HEK293 (cell line): ENCODE results near the gene MRM1.

ENCODE experiments used
- CTCF ChIA-PET: fragments of 350-600 bp; formaldehyde crosslinking; extraction: SDS; loops from one replicate; lab custom pipeline; 2021; ENCODE audit warnings: antibody characterized with exemption; lab: Yijun Ruan, JAX
- POLR2A ChIA-PET: fragments of 300-600 bp; formaldehyde crosslinking; extraction: SDS; loops from one replicate; lab custom pipeline; 2020; ENCODE audit warnings: antibody characterized with exemption, inconsistent platforms; lab: Yijun Ruan, JAX
- H3K27ac ChIP-seq: fragments of 200-500 bp; sonication (Bioruptor generic); 2 replicates; pipeline ENCODE4 v1.5.1; 2014; ENCODE audit warnings: low read depth, low read length, control low read depth, inconsistent platforms; ENCODE audit errors: extremely low read depth
- H3K36me3 ChIP-seq, 2 experiments: fragments of 200-500 bp in 1 of 2; sonication (Bioruptor generic) in 1 of 2; 1 replicate in 1 of 2; 2 replicates in 1 of 2; pipeline ENCODE4 v1.5.1; 2014 to 2017; ENCODE audit warnings: inconsistent platforms in 2 of 2, low read length in 2 of 2; ENCODE audit not compliant: control insufficient read depth in 2 of 2, insufficient read depth in 1 of 2
- H3K4me1 ChIP-seq: fragments of 200-500 bp; sonication (Bioruptor generic); 2 replicates; pipeline ENCODE4 v1.5.1; 2014; ENCODE audit warnings: mild to moderate bottlenecking, low read length, inconsistent platforms; ENCODE audit not compliant: control insufficient read depth, insufficient read depth
- H3K4me3 ChIP-seq: 2 replicates; pipeline ENCODE4 v1.5.1; 2011; ENCODE audit warnings: low read depth, mild to moderate bottlenecking, control low read depth, low read length, moderate library complexity
- H3K9me3 ChIP-seq: fragments of 200-500 bp; sonication (Bioruptor generic); 2 replicates; pipeline ENCODE4 v1.5.1; 2014; ENCODE audit warnings: low read depth, low read length, inconsistent platforms; ENCODE audit not compliant: control insufficient read depth, insufficient read depth
- HIC1 ChIP-seq: fragments of 450-650 bp; formaldehyde crosslinking; IDR thresholded peaks from 2 replicates; pipeline ENCODE4 v1.5.1; 2016; ENCODE audit warnings: missing biosample characterization, missing genetic modification characterization
- IKZF3 ChIP-seq: fragments of 450-650 bp; IDR thresholded peaks from 2 replicates; pipeline ENCODE4 v1.5.0; 2018; ENCODE audit warnings: missing biosample characterization, mild to moderate bottlenecking, missing genetic modification characterization, moderate library complexity
- MEIS1 ChIP-seq: sonication (generic); formaldehyde crosslinking; IDR thresholded peaks from 2 replicates; pipeline ENCODE4 v1.8.1; 2022; ENCODE audit warnings: missing genetic modification reagents, mild to moderate bottlenecking, borderline replicate concordance
- SCRT1 ChIP-seq: fragments of 450-650 bp; formaldehyde crosslinking; IDR thresholded peaks from 2 replicates; pipeline ENCODE4 v1.5.1; 2016; ENCODE audit warnings: missing biosample characterization, missing genetic modification characterization, borderline replicate concordance
- ZBTB10 ChIP-seq: fragments of 450-650 bp; formaldehyde crosslinking; IDR thresholded peaks from 2 replicates; pipeline ENCODE4 v1.5.1; 2016; ENCODE audit warnings: missing biosample characterization, missing genetic modification characterization
- ZBTB11 ChIP-seq: fragments of 450-650 bp; formaldehyde crosslinking; conservative IDR thresholded peaks from 2 replicates; pipeline ENCODE4 v1.5.1; 2016; ENCODE audit warnings: low read depth, missing biosample characterization, missing genetic modification characterization
- ZNF10 ChIP-seq: fragments of 450-650 bp; formaldehyde crosslinking; IDR thresholded peaks from 2 replicates; pipeline ENCODE4 v1.5.1; 2017; ENCODE audit warnings: missing biosample characterization, missing genetic modification characterization
- ZNF184 ChIP-seq: fragments of 450-650 bp; IDR thresholded peaks from 2 replicates; pipeline ENCODE4 v1.5.1; 2018; ENCODE audit warnings: missing biosample characterization, mild to moderate bottlenecking, missing genetic modification characterization
- ZNF202 ChIP-seq: fragments of 450-650 bp; formaldehyde crosslinking; IDR thresholded peaks from 2 replicates; pipeline ENCODE4 v1.5.1; 2016; ENCODE audit warnings: missing biosample characterization, missing genetic modification characterization, borderline replicate concordance
- ZNF335 ChIP-seq: fragments of 450-650 bp; formaldehyde crosslinking; conservative IDR thresholded peaks from 2 replicates; pipeline ENCODE4 v1.5.1; 2016; ENCODE audit warnings: missing biosample characterization, missing genetic modification characterization
- ZNF341 ChIP-seq: fragments of 450-650 bp; formaldehyde crosslinking; IDR thresholded peaks from 2 replicates; pipeline ENCODE4; 2016; ENCODE audit warnings: low read depth, missing biosample characterization, missing genetic modification characterization
- ZNF350 ChIP-seq: fragments of 450-650 bp; formaldehyde crosslinking; IDR thresholded peaks from 2 replicates; pipeline ENCODE4 v1.5.0; 2017; ENCODE audit warnings: missing biosample characterization, mild to moderate bottlenecking, missing genetic modification characterization
- ZNF394 ChIP-seq: fragments of 450-650 bp; formaldehyde crosslinking; IDR thresholded peaks from 2 replicates; pipeline ENCODE4 v1.5.1; 2016; ENCODE audit warnings: missing biosample characterization, missing genetic modification characterization, mild to moderate bottlenecking, moderate library complexity, borderline replicate concordance
- ZNF555 ChIP-seq: fragments of 450-650 bp; formaldehyde crosslinking; conservative IDR thresholded peaks from 2 replicates; pipeline ENCODE4 v1.5.1; 2017; ENCODE audit warnings: missing biosample characterization, mild to moderate bottlenecking, missing genetic modification characterization, inconsistent platforms
- ZNF585B ChIP-seq: fragments of 450-650 bp; formaldehyde crosslinking; IDR thresholded peaks from 2 replicates; pipeline ENCODE4 v1.5.1; 2016; ENCODE audit warnings: missing biosample characterization, missing genetic modification characterization
- ZNF629 ChIP-seq: fragments of 450-650 bp; formaldehyde crosslinking; IDR thresholded peaks from 2 replicates; pipeline ENCODE4 v1.5.1; 2017; ENCODE audit warnings: missing biosample characterization, missing genetic modification characterization
- ZNF660 ChIP-seq: fragments of 450-650 bp; IDR thresholded peaks from 2 replicates; pipeline ENCODE4 v1.5.1; 2018; ENCODE audit warnings: missing biosample characterization, mild to moderate bottlenecking, missing genetic modification characterization
- ZNF670 ChIP-seq: fragments of 450-650 bp; formaldehyde crosslinking; IDR thresholded peaks from 2 replicates; pipeline ENCODE4 v1.5.1; 2016; ENCODE audit warnings: missing biosample characterization, missing genetic modification characterization, low read depth
- ZNF677 ChIP-seq: fragments of 450-650 bp; IDR thresholded peaks from 2 replicates; pipeline ENCODE4 v1.5.0; 2018; ENCODE audit warnings: missing biosample characterization, mild to moderate bottlenecking, missing genetic modification characterization, moderate library complexity
- ZNF692 ChIP-seq: fragments of 450-650 bp; formaldehyde crosslinking; IDR thresholded peaks from 2 replicates; pipeline ENCODE4 v1.5.1; 2016; ENCODE audit warnings: missing biosample characterization, missing genetic modification characterization
- ZNF777 ChIP-seq: fragments of 450-650 bp; formaldehyde crosslinking; IDR thresholded peaks from 2 replicates; pipeline ENCODE4 v1.5.1; 2017; ENCODE audit warnings: missing biosample characterization, missing genetic modification characterization, borderline replicate concordance

MRM1 gene

GRCh38 chr17:36640836-36641235 is 39.5 kb downstream of the MRM1 start (continued):
- TF ChIP-seq ZBTB11 (tag by site-specific recombination), result no peak
- no peak for TF ChIP-seq ZNF629 (tag by site-specific recombination)
- no peak for TF ChIP-seq ZNF350
- TF ChIP-seq ZNF394 (tag by site-specific recombination), result no peak
- no peak for TF ChIP-seq ZNF585B (tag by site-specific recombination)
- no peak for TF ChIP-seq ZNF660
- TF ChIP-seq MEIS1, result no peak

GRCh38 chr17:36641331-36641876 is 40.0 kb downstream of the MRM1 start:
- ChIA-PET POLR2A (no interaction called here), CTCF (interaction anchor here (0.6 to 1.7 kb wide), 2 partner anchors 15 to 38 kb away, joined by 3 to 5 read pairs; no protein-coding TSS in a partner anchor)
- H3K4me3 ChIP-seq, result peak overlapping the region; percentile 30
- TF ChIP-seq ZNF677 (tag by site-specific recombination) (no peak), ZNF555 (tag by site-specific recombination) (no peak), ZNF692 (tag by site-specific recombination) (no peak), IKZF3 (tag by site-specific recombination) (no peak), ZNF670 (tag by site-specific recombination) (no peak), ZNF202 (tag by site-specific recombination) (0 out of 2 replicates have a peak, but pooled peaks have one; percentile 7)
- peaks cover 6% of the 10 kb centered on the region for H3K4me1 ChIP-seq
- no peaks in the 10 kb centered on the region for H3K36me3 ChIP-seq
- no peaks in the 10 kb centered on the region for H3K9me3 ChIP-seq
- H3K27ac ChIP-seq, result no peak overlapping the region

GRCh38 chr17:36641877-36642845 is 40.8 kb downstream of the MRM1 start:
- Histone ChIP-seq H3K27ac (no peak overlapping the region; the same call in 1 of the 2 replicates), H3K9me3 (no peaks in the 10 kb centered on the region), H3K4me1 (peaks cover 6% of the 10 kb centered on the region), H3K4me3 (peak overlapping the region; percentile 30), H3K36me3 (no peaks in the 10 kb centered on the region)
- POLR2A ChIA-PET, result interaction anchor here (1.0 kb wide), 1 partner anchor 12 kb away, joined by 3 read pairs; no protein-coding TSS in a partner anchor
- CTCF ChIA-PET, result interaction anchor here (0.5 to 1.7 kb wide), 7 partner anchors 10 to 39 kb away, joined by 3 to 5 read pairs (median 4); no protein-coding TSS in a partner anchor
- no peak for TF ChIP-seq ZNF184
- peak; percentile 63; the same call in 1 of the 2 replicates for TF ChIP-seq ZNF341 (tag by site-specific recombination)
- TF ChIP-seq ZNF10 (tag by site-specific recombination), result no peak
- peak; percentile 53 for TF ChIP-seq ZNF335
- TF ChIP-seq ZNF777 (tag by site-specific recombination), result peak; percentile 76; the same call in 1 of the 2 replicates
- TF ChIP-seq HIC1, result 0 out of 2 replicates have a peak, but pooled peaks have one; percentile 29
- peak; percentile 39; the same call in 1 of the 2 replicates for TF ChIP-seq SCRT1 (tag by site-specific recombination)
- peak; percentile 30; the same call in 1 of the 2 replicates for TF ChIP-seq ZBTB10 (tag by site-specific recombination)
